HPDE6-E6E7 (cell line): ENCODE results near the gene SHOX.
"Not testable (repeated sequence)": the region's sequence is repeated elsewhere in the genome, so short reads cannot be mapped to it uniquely, and the experiment has no call there.

ENCODE experiments used
- DNase-seq: peaks from one replicate; pipeline ENCODE4 v3.0.0; 2011; ENCODE audit warnings: missing footprints; ENCODE audit errors: extremely low spot score

The SHOX gene

DNA sequence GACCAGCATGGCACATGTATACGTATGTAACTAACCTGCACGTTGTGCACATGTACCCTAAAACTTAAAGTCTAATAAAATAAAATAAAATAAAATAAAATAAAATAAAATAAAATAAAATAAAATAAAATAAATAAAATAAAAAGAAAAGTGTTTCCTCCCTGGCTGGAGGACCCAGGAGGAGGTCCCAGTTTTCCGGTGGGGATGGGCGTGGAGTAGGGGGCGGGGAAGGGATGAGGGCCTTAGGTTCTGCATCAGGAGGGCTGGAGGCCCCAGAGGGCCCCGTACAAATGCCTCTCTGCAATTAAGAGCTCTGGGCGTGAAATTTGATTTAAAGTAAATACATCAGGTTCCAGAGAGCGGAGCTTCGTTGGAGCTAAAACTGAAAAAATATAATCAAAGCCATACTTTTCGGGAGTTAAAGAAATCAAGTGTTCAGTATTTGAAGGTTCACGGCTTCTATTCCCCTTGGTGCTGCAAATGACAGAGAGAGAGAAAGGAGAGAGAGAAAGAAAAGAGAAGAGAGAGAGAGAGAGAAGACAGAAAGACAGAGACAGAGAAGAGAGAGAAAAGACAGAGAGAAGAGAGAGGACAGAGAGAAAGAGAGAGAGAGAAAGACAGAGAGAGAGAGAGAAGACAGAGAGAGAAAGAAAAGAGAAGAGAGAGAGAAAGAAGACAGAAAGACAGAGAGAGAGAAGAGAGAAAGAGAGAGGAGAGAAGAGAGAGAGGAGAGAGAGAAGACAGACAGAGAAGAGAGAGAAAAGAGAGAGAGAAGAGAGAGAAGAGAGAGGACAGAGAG lies 8.7 kb upstream of the SHOX start:
- DNase-seq = no peak

DNA sequence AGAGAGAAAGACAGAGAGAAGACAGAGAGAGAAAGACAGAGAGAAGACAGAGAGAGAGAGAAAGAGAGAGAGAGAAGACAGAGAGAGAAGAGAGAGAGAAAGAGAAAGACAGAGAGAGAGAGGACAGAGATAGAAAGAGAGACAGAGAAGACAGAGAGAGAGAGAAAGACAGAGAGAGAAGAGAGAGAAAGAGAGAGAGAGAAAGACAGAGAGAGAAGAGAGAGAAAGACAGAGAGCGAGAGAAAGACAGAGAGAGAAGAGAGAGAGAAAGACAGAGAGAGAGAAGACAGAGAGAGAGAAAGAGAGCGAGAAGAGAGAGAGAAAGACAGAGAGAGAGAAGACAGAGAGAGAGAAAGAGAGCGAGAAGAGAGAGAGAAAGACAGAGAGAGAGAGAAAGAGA lies 7.8 kb upstream of the SHOX start:
- DNase-seq = not testable (repeated sequence)

DNA sequence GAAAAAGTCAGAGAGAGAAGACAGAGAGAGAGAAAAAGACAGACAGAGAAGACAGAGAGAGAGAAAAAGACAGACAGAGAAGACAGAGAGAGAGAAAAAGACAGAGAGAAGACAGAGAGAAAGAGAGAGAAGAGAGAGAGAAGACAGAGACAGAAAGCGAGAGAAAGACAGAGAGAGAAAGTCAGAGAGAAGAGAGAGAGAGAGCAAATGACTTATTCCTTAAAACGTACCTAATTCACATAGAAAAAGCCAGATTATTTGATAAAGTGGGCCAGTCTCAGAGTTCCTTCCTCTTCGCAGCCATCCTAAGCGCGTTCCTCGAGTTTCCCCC lies 7.4 kb upstream of the SHOX start:
- no peak for DNase-seq

DNA sequence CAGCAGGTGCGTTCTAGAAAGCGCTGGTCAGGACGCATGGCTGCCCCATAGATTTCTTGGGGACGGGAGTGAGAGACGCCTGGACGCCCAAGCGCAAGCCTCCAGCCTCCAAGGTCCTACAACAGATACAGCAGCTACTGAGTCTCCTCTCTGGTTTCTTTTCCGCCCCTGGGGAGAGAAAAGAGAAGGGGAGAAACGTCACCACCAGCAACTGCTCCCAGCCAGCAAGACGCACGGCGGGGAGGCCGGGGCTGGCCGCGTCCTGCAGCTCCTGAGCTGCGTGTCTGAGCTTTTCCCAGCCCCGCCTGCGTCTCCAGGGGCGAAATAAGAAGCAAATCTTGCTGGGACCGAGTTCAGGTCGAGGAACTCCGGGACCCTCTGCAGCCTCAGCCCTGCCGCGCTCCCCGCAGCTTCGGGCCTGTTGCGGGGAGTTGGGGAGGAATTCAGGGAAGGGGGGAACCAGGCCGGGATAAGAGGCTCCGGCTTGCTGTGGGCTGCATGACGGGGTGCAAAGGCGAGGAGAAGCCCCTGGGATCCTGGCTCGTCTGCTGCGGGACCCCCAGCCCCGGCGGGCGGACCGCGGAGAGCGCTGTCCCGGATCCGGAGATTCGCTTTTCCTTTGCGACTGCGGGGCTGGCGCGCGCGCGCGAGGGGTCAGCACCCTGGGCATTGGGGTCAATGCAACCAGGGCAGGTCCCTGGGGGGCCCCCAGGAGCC lies 6.8 kb upstream of the SHOX start:
- DNase-seq = no peak

DNA sequence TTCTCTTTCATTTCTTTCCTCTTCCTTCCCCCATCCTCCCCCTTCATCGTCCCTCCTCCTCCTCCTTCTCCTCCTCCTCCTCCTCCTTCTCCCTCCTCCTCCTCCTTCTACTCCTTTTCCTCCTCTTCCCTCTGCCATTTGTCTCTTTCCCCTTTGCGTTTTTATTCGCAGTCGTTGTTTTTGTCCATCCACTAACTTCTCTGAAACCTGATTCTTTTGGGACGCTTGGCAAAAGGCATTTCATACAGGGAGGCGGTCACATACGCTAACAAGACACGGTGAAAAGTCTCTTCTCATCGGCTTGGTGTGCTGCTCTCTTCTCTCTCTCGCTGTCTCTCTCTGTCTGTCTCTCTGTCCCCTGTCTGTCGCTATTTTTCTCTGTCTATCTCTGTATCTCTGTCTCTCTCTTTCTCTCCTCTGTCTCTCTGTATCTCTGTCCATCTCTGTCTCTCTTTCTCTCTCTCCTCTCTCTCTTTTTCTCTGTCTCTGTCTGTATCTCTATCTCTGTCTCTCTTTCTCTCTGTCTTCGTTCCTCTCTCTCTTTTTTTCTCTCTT lies 5.4 kb upstream of the SHOX start:
- no peak for DNase-seq

DNA sequence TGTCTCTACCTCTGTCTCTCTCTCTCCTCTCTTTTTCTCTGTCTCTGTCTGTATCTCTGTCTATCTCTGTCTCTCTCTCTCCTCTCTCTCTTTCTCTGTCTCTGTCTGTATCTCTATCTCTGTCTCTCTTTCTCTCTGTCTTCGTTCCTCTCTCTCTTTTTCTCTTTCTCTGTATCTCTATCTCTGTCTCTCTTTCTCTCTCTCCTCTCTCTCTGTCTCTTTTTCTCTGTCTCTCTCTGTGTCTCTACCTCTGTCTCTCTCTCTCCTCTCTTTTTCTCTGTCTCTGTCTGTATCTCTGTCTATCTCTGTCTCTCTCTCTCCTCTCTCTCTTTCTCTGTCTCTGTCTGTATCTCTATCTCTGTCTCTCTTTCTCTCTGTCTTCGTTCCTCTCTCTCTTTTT lies 4.5 kb upstream of the SHOX start:
- not testable (repeated sequence) for DNase-seq

DNA sequence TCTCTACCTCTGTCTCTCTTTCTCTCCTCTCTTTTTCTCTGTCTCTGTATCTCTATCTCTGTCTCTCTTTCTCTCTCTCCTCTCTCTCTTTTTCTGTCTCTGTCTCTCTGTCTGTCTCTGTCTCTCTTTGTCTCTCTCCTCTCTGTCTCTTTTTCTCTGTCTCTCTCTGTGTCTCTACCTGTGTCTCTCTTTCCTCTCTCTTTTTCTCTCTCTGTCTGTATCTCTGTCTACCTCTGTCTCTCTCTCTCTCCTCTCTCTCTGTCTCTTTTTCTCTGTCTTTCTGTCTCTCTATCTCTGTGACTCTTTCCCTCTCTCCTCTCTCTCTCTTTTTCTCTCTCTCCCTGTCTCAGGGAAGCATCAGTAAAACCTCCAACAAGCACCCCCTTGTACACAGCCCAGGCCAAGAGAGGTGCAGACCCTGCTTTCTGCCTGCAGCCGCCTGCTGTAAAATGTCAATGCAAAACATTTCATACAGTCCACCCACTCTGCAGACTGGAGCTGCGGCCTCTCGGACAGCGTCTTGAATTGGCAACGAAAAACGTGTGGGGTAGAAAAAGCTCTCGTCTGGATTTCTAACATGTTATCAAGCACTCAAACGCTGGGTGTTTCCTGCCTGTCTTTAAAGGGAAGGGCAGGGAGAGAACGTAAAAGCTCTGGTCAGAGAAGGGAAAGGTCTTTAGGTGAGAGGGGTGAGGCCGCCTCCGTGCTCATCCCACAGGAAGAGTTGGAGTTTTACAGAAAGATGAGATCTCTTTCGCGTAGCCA lies 3.7 kb upstream of the SHOX start:
- no peak for DNase-seq

DNA sequence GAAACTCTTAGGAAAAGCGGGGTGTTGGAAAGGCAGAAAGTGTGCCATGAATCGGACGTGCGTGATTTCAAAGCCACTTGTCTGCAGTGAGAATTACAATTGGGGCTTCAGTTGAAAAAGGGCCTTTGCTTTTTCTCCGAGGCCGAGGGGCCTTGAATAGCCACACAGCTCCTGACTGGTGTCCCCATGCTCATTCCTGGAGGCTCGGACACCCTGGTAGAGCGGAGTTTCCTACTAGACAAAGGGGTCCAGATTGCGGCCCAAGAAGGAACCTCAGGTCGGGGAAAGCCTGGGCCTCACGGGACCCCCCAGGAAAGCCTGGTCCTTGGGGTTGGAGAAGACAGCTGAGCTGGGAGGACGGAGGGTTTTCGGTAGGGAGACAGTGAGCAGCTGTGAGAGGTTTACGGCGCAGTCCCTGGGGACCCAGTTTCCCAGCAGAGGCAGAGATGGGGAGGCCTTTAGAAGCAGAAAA lies 3.0 kb upstream of the SHOX start:
- no peak for DNase-seq

DNA sequence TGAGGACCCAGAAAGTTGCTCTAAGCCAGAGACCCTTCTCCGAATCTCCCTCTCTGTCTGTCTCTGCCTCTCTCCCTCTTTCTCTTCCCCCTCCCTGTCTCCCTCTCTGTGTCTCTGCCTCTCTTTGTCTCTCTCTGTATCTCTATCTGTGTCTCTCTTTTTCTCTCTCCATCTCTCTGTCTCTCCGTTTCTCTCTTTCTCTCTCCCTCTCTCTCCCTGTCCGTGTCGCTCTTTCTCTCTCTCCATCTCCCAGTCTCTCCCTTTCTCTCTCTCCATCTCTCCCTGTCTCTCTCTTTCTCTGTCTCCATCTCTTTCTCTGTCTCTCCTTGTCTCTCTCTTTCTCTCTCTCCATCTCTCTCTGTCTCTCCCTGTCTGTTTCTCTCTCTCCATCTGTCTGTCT lies 2.6 kb upstream of the SHOX start:
- DNase-seq = no peak

DNA sequence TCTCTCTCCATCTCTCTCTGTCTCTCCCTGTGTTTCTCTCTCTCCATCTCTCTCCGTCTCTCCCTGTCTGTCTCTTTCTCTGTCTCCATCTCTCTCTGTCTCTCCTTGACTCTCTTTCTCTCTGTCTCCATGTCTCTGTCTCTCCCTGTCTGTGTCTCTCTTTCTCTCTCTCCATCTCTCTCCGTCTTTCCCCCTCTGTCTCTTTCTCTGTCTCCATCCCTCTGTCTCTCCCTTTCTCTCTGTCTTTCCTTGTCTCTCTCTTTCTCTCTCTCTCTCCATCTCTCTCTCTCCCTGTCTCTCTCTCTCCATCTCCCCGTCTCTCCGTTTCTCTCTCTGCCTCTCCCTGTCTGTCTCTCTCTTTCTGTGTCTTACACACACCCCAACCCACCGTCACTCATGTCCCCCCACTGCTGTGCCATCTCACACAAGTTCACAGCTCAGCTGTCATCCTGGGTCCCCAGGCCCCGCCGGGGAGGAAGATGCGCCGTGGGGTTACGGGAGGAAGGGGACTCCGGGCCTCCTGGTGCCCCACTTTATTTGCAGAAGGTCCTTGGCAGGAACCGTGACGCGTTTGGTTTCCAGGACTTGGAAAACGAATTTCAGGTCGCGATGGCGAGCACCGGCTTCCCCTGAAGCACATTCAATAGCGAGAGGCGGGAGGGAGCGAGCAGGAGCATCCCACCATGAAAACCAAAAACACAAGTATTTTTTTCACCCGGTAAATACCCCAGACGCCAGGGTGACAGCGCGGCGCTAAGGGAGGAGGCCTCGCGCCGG lies 1.2 kb upstream of the SHOX start:
- no peak for DNase-seq

DNA sequence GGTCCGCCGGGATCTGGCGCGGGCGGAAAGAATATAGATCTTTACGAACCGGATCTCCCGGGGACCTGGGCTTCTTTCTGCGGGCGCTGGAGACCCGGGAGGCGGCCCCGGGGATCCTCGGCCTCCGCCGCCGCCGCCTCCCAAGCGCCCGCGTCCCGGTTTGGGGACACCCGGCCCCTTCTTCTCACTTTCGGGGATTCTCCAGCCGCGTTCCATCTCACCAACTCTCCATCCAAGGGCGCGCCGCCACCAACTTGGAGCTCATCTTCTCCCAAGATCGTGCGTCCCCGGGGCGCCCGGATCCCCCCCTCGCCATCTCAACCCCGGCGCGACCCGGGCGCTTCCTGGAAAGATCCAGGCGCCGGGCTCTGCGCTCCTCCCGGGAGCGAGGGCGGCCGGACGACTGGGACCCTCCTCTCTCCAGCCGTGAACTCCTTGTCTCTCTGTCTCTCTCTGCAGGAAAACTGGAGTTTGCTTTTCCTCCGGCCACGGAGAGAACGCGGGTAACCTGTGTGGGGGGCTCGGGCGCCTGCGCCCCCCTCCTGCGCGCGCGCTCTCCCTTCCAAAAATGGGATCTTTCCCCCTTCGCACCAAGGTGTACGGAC lies 482 bp upstream of the SHOX start:
- no peak for DNase-seq

DNA sequence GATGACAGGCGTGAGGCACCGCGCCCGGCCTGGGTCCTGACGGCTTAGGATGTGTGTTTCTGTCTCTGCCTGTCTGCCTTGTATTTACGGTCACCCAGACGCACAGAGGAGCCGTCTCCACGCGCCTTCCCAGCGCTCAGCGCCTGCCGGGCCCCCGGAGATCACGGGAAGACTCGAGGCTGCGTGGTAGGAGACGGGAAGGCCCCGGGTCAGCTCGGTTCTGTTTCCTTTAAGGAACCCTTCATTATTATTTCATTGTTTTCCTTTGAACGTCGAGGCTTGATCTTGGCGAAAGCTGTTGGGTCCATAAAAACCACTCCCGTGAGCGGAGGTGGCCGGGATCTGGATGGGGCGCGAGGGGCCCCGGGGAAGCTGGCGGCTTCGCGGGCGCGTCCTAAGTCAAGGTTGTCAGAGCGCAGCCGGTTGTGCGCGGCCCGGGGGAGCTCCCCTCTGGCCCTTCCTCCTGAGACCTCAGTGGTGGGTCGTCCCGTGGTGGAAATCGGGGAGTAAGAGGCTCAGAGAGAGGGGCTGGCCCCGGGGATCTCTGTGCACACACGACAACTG lies 1.3 kb downstream of the SHOX start:
- no peak for DNase-seq

DNA sequence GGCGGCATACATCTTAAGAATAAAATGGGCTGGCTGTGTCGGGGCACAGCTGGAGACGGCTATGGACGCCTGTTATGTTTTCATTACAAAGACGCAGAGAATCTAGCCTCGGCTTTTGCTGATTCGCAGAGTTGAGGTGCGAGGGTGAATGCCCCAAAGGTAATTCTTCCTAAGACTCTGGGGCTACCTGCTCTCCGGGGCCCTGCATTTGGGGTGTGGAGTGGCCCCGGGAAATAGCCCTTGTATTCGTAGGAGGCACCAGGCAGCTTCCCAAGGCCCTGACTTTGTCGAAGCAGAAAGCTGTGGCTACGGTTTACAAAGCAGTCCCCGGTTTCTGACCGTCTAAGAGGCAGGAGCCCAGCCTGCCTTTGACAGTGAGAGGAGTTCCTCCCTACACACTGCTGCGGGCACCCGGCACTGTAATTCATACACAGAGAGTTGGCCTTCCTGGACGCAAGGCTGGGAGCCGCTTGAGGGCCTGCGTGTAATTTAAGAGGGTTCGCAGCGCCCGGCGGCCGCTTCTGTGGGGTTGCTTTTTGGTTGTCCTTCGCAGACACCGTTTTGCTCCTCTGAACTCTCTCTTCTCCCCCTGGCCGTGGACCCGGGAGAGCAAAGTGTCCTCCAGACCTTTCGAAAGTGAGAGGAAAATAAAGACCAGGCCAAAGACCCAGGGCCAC lies 1.9 kb downstream of the SHOX start:
- no peak for DNase-seq

DNA sequence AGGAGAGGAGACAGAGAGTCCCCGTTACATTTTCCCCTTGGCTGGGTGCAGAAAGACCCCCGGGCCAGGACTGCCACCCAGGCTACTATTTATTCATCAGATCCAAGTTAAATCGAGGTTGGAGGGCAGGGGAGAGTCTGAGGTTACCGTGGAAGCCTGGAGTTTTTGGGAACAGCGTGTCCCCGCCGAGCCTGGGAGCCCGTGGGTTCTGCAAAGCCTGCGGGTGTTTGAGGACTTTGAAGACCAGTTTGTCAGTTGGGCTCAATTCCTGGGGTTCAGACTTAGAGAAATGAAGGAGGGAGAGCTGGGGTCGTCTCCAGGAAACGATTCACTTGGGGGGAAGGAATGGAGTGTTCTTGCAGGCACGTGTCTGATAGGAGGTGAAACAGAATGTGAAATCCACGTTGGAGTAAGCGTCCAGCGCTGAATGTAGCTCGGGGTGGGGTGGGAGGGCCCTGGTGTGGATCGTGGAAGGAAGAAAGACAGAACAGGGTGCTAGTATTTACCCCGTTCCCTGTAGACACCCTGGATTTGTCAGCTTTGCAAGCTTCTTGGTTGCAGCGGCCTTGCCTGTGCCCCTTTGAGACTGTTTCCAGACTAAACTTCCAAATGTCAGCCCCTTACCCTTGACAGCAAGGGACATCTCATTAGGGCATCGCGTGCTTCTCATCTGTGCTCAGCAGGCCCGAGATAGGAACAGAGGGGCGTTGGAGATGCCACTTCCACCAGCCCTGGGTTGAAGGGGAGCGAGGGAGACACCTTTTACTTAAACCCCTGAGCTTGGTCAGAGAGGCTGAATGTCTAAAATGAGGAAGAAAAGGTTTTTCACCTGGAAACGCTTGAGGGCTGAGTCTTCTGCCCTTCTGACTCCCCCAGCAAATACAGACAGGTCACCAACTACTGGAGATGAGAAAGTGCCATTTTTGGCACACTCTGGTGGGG lies 2.7 kb downstream of the SHOX start:
- no peak for DNase-seq

DNA sequence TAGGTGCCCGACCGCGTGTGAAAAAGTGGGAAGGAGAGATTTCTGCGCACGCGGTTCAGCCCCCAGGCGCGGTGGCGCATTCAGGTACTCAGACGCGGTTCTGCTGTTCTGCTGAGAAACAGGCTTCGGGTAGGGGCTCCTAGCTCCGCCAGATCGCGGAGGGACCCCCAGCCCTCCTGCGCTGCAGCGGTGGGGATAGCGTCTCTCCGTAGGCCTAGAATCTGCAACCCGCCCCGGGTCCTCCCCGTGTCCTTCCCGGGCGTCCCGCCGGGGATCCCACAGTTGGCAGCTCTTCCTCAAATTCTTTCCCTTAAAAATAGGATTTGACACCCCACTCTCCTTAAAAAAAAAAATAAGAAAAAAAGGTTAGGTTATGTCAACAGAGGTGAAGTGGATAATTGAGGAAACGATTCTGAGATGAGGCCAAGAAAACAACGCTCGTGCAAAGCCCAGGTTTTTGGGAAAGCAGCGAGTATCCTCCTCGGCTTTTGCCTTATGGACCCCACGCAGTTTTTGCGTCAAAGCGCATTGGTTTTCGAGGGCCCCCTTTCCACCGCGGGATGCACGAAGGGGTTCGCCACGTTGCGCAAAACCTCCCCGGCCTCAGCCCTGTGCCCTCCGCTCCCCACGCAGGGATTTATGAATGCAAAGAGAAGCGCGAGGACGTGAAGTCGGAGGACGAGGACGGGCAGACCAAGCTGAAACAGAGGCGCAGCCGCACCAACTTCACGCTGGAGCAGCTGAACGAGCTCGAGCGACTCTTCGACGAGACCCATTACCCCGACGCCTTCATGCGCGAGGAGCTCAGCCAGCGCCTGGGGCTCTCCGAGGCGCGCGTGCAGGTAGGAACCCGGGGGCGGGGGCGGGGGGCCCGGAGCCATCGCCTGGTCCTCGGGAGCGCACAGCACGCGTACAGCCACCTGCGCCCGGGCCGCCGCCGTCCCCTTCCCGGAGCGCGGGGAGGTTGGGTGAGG lies 3.7 kb downstream of the SHOX start:
- no peak for DNase-seq

DNA sequence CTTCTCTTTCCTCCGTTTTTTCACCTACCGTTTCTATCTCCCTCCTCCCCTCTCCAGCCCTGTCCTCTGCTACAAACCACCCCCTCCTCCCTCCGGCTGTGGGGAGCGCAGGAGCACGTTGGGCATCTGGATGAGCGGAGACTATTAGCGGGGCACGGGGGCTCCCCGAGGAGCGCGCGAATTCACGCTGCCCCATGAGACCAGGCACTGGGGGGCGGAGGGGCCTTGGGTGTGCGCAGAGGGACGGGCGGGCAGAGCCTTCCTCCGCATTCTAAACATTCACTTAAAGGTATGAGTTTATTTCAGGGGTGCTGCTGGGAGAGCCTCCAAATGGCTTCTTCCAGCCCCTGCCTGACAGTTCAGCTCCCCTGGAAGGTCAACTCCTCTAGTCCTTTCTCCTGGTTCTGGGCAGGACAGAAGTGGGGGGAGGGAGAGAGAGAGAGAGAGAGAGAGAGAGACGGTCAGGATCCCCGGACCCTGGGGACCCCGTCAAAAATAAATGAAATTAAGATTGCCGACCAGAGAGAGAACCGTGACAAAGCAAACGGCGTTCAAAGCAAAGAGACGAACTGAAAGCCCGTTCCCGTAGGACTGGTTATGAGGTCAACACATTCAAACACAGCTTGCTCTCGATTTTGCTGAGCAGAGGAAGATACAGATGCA lies 5.0 kb downstream of the SHOX start:
- no peak for DNase-seq

DNA sequence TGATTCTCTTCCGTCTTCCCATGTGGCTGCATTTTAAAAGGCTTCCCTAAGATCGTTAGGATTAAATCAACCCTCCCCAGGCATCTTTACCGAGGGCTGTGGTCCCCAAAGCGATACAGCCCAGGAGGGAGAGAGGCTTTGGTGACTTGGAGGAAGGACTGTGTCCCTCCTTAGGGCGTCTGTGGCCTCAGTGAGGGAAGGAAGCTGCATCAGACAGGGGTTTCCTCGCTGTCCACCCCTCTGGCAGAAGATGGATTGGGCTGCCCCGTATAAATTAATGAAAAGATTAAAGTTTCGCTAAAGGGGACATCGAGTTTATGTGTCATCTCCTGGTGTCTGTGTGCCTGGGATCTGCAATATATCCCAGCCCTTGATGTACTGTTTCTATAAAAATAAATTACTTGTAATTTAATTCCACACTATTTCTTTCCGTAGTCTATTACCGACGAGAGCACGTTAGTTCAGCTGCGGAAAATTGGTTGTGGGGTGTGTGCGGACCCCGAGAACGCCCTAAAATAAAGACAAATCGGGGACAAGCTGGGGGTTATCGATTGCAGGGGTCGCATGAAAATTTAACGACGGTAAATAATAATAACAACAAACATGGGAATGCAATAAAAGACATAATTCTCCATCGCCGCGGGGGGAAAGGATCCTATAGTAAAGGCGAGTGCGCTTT lies 6.5 kb downstream of the SHOX start:
- DNase-seq = no peak
